Measurements from ENCODE around the gene ANAPC4.

ANAPC4 gene

GRCh38 chr4:25402521-25402920 is 25.5 kb downstream of the ANAPC4 start:
- peaks cover 82% of the 10 kb centered on the region for H3K36me3 Mint-ChIP-seq (ENCODE audit: low read depth)
- H3K9me3 Mint-ChIP-seq, result peaks cover under 1% of the 10 kb centered on the region
- intact Hi-C loops (cut with micrococcal nuclease), result no loop called here
- H3K4me3 Mint-ChIP-seq, result no peak overlapping the region
- H3K27me3 Mint-ChIP-seq, result no peaks in the 10 kb centered on the region
- H3K27ac Mint-ChIP-seq, result no peak overlapping the region
- H3K4me1 Mint-ChIP-seq (ENCODE audit: low read depth), result no peaks in the 10 kb centered on the region

- intact Hi-C loops (cut with micrococcal nuclease), result no loop called here
- Mint-ChIP-seq H3K4me1 (ENCODE audit: low read depth) (no peaks in the 10 kb centered on the region), H3K4me3 (no peak overlapping the region), H3K36me3 (ENCODE audit: low read depth) (peaks cover 82% of the 10 kb centered on the region), H3K9me3 (no peaks in the 10 kb centered on the region), H3K27me3 (no peaks in the 10 kb centered on the region), H3K27ac (no peak overlapping the region)
Observed at GRCh38 chr4:25403699-25404098, 26.6 kb downstream of the ANAPC4 start.

GRCh38 chr4:25405453-25405852 is 28.4 kb downstream of the ANAPC4 start:
- H3K9me3 Mint-ChIP-seq, result no peaks in the 10 kb centered on the region
- intact Hi-C loops (cut with micrococcal nuclease), result no loop called here
- peaks cover 84% of the 10 kb centered on the region for H3K36me3 Mint-ChIP-seq (ENCODE audit: low read depth)
- no peaks in the 10 kb centered on the region for H3K4me1 Mint-ChIP-seq (ENCODE audit: low read depth)
- H3K4me3 Mint-ChIP-seq, result no peak overlapping the region
- H3K27me3 Mint-ChIP-seq, result no peaks in the 10 kb centered on the region
- no peak overlapping the region for H3K27ac Mint-ChIP-seq

GRCh38 chr4:25406081-25406692 is 29.1 kb downstream of the ANAPC4 start:
- intact Hi-C loops (cut with micrococcal nuclease), result no loop called here
- H3K36me3 Mint-ChIP-seq (ENCODE audit: low read depth), result peaks cover 84% of the 10 kb centered on the region
- H3K4me3 Mint-ChIP-seq, result no peak overlapping the region

GRCh38 chr4:25410820-25411529 is 33.9 kb downstream of the ANAPC4 start:
- H3K4me1 Mint-ChIP-seq (ENCODE audit: low read depth), result no peaks in the 10 kb centered on the region
- H3K36me3 Mint-ChIP-seq (ENCODE audit: low read depth), result peaks cover 96% of the 10 kb centered on the region
- no peaks in the 10 kb centered on the region for H3K9me3 Mint-ChIP-seq
- intact Hi-C loops (cut with micrococcal nuclease), result no loop called here
- no peak overlapping the region for H3K27ac Mint-ChIP-seq
- no peaks in the 10 kb centered on the region for H3K27me3 Mint-ChIP-seq
- no peak overlapping the region for H3K4me3 Mint-ChIP-seq

More at GRCh38 chr4:25406081-25406692, 29.1 kb downstream of the ANAPC4 start:
- Mint-ChIP-seq H3K9me3 (no peaks in the 10 kb centered on the region), H3K27ac (no peak overlapping the region), H3K27me3 (no peaks in the 10 kb centered on the region), H3K4me1 (ENCODE audit: low read depth) (no peaks in the 10 kb centered on the region)

- H3K4me3 Mint-ChIP-seq, result no peak overlapping the region
- no peaks in the 10 kb centered on the region for H3K27me3 Mint-ChIP-seq
- H3K36me3 Mint-ChIP-seq (ENCODE audit: low read depth), result peaks cover 91% of the 10 kb centered on the region
- H3K9me3 Mint-ChIP-seq, result no peaks in the 10 kb centered on the region
- no peaks in the 10 kb centered on the region for H3K4me1 Mint-ChIP-seq (ENCODE audit: low read depth)
- H3K27ac Mint-ChIP-seq, result no peak overlapping the region
- intact Hi-C loops (cut with micrococcal nuclease), result no loop called here
Observed at GRCh38 chr4:25413261-25413660, 36.2 kb downstream of the ANAPC4 start.

GRCh38 chr4:25417014-25417413 is 40.0 kb downstream of the ANAPC4 start:
- intact Hi-C loops (cut with micrococcal nuclease), result no loop called here
- H3K4me3 Mint-ChIP-seq, result no peak overlapping the region
- H3K4me1 Mint-ChIP-seq (ENCODE audit: low read depth), result peaks cover under 1% of the 10 kb centered on the region
- H3K36me3 Mint-ChIP-seq (ENCODE audit: low read depth), result peaks cover 64% of the 10 kb centered on the region
- no peaks in the 10 kb centered on the region for H3K27me3 Mint-ChIP-seq
- H3K27ac Mint-ChIP-seq, result no peak overlapping the region
- H3K9me3 Mint-ChIP-seq, result no peaks in the 10 kb centered on the region

GRCh38 chr4:25420931-25421330 is 43.9 kb downstream of the ANAPC4 start:
- no peaks in the 10 kb centered on the region for H3K27me3 Mint-ChIP-seq
- H3K36me3 Mint-ChIP-seq (ENCODE audit: low read depth), result peaks cover 27% of the 10 kb centered on the region
- peaks cover 9% of the 10 kb centered on the region for H3K4me1 Mint-ChIP-seq (ENCODE audit: low read depth)
- H3K9me3 Mint-ChIP-seq, result no peaks in the 10 kb centered on the region
- no peak overlapping the region for H3K27ac Mint-ChIP-seq
- intact Hi-C loops (cut with micrococcal nuclease), result no loop called here
- no peak overlapping the region for H3K4me3 Mint-ChIP-seq

- Mint-ChIP-seq H3K4me3 (peak overlapping the region; percentile 24), H3K9me3 (no peaks in the 10 kb centered on the region), H3K27ac (peak overlapping the region; percentile 66), H3K36me3 (ENCODE audit: low read depth) (peaks cover 22% of the 10 kb centered on the region), H3K4me1 (ENCODE audit: low read depth) (peaks cover 9% of the 10 kb centered on the region), H3K27me3 (no peaks in the 10 kb centered on the region)
- intact Hi-C loops (cut with micrococcal nuclease), result no loop called here
Observed at GRCh38 chr4:25421816-25422525, 44.9 kb downstream of the ANAPC4 start.

GRCh38 chr4:25423548-25423947 is 46.5 kb downstream of the ANAPC4 start:
- H3K4me3 Mint-ChIP-seq, result no peak overlapping the region
- H3K36me3 Mint-ChIP-seq (ENCODE audit: low read depth), result peaks cover 7% of the 10 kb centered on the region
- intact Hi-C loops (cut with micrococcal nuclease), result no loop called here
- peaks cover 6% of the 10 kb centered on the region for H3K9me3 Mint-ChIP-seq
- no peak overlapping the region for H3K27ac Mint-ChIP-seq
- H3K4me1 Mint-ChIP-seq (ENCODE audit: low read depth), result peaks cover 9% of the 10 kb centered on the region
- H3K27me3 Mint-ChIP-seq, result peaks cover 4% of the 10 kb centered on the region

- H3K27ac Mint-ChIP-seq, result no peak overlapping the region
- intact Hi-C loops (cut with micrococcal nuclease), result no loop called here
- H3K9me3 Mint-ChIP-seq, result peaks cover 9% of the 10 kb centered on the region
- H3K27me3 Mint-ChIP-seq, result peaks cover 6% of the 10 kb centered on the region
- H3K4me3 Mint-ChIP-seq, result no peak overlapping the region
- no peaks in the 10 kb centered on the region for H3K36me3 Mint-ChIP-seq (ENCODE audit: low read depth)
- H3K4me1 Mint-ChIP-seq (ENCODE audit: low read depth), result peaks cover 9% of the 10 kb centered on the region
Observed at GRCh38 chr4:25424539-25425228, 47.6 kb downstream of the ANAPC4 start.

- Mint-ChIP-seq H3K4me1 (ENCODE audit: low read depth) (peaks cover 9% of the 10 kb centered on the region), H3K36me3 (ENCODE audit: low read depth) (no peaks in the 10 kb centered on the region), H3K9me3 (peaks cover 9% of the 10 kb centered on the region), H3K27me3 (peaks cover 6% of the 10 kb centered on the region), H3K27ac (no peak overlapping the region), H3K4me3 (no peak overlapping the region)
- intact Hi-C loops (cut with micrococcal nuclease), result no loop called here
Observed at GRCh38 chr4:25425361-25425760, 48.3 kb downstream of the ANAPC4 start.

- intact Hi-C loops (cut with micrococcal nuclease), result no loop called here
- Mint-ChIP-seq H3K36me3 (ENCODE audit: low read depth) (no peaks in the 10 kb centered on the region), H3K9me3 (peaks cover 9% of the 10 kb centered on the region), H3K27ac (no peak overlapping the region), H3K4me1 (ENCODE audit: low read depth) (no peaks in the 10 kb centered on the region), H3K27me3 (peaks cover 8% of the 10 kb centered on the region), H3K4me3 (no peak overlapping the region)
Observed at GRCh38 chr4:25427871-25428270, 50.8 kb downstream of the ANAPC4 start.

- H3K4me1 Mint-ChIP-seq (ENCODE audit: low read depth), result no peaks in the 10 kb centered on the region
Observed at GRCh38 chr4:25430630-25431029, 53.6 kb downstream of the ANAPC4 start.

More at GRCh38 chr4:25430630-25431029, 53.6 kb downstream of the ANAPC4 start:
- Mint-ChIP-seq H3K4me3 (no peak overlapping the region), H3K9me3 (peaks cover 9% of the 10 kb centered on the region), H3K27me3 (peaks cover 8% of the 10 kb centered on the region), H3K36me3 (ENCODE audit: low read depth) (no peaks in the 10 kb centered on the region), H3K27ac (no peak overlapping the region)
- intact Hi-C loops (cut with micrococcal nuclease), result no loop called here

Data from dendritic cell treated with granulocyte-macrophage colony-stimulating factor and Interleukin-4, amounts not matched to agents 40 ng/mL and 50 ng/mL, for 4 days (primary cell).